ENCODE results near the gene CYP4F8.
"Not testable (repeated sequence)": the region's sequence is repeated elsewhere in the genome, so short reads cannot be mapped to it uniquely, and the experiment has no call there.

CYP4F8 gene

GRCh38 chr19:15614507-15615379 lies at the start of gene CYP4F8:
Gene CYP4F8 (plus strand): TSS chr19:15615218. CDS start chr19:15615617, 399 bp downstream.
- no peak for DNase-seq

GRCh38 chr19:15570420-15570819 lies 44.6 kb upstream of the CYP4F8 start:
- DNase-seq, result no peak

- no peak for DNase-seq
These were observed 39.6 kb upstream of the CYP4F8 start for GRCh38 chr19:15575406-15575805.

- no peak for DNase-seq
These were observed 38.4 kb upstream of the CYP4F8 start for GRCh38 chr19:15576526-15577156.

- DNase-seq, result no peak
These were observed 37.7 kb upstream of the CYP4F8 start for GRCh38 chr19:15577184-15577771.

- no peak for DNase-seq
These were observed 31.7 kb upstream of the CYP4F8 start for GRCh38 chr19:15583346-15583745.

GRCh38 chr19:15584095-15584494 lies 30.9 kb upstream of the CYP4F8 start:
- no peak for DNase-seq

GRCh38 chr19:15584541-15585115 lies 30.4 kb upstream of the CYP4F8 start:
- peak; percentile 83 for DNase-seq

GRCh38 chr19:15587663-15588062 lies 27.4 kb upstream of the CYP4F8 start:
- peak; percentile 38 for DNase-seq

- no peak for DNase-seq
These were observed 26.8 kb upstream of the CYP4F8 start for GRCh38 chr19:15588265-15588664.

- DNase-seq, result no peak
These were observed 25.1 kb upstream of the CYP4F8 start for GRCh38 chr19:15589760-15590451.

- no peak for DNase-seq
These were observed 23.2 kb upstream of the CYP4F8 start for GRCh38 chr19:15591796-15592195.

GRCh38 chr19:15592506-15592905 lies 22.5 kb upstream of the CYP4F8 start:
- DNase-seq, result not testable (repeated sequence)

GRCh38 chr19:15593766-15594165 lies 21.3 kb upstream of the CYP4F8 start:
- DNase-seq, result not testable (repeated sequence)

- no peak for DNase-seq
These were observed 19.9 kb upstream of the CYP4F8 start for GRCh38 chr19:15595069-15595468.

- DNase-seq, result not testable (repeated sequence)
These were observed 6.8 kb upstream of the CYP4F8 start for GRCh38 chr19:15607978-15608925.

- DNase-seq, result no peak
These were observed 5.8 kb upstream of the CYP4F8 start for GRCh38 chr19:15609261-15609660.

- no peak for DNase-seq
These were observed 2.7 kb upstream of the CYP4F8 start for GRCh38 chr19:15612342-15612741.

GRCh38 chr19:15613338-15613737 lies 1.7 kb upstream of the CYP4F8 start:
- no peak for DNase-seq

- DNase-seq, result no peak
These were observed 508 bp downstream of the CYP4F8 start for GRCh38 chr19:15615526-15615925.

- DNase-seq, result no peak
These were observed 1.2 kb downstream of the CYP4F8 start for GRCh38 chr19:15616183-15616582.

All from RPMI8226 (cell line).